GM23338 (cell line): ENCODE measurements around the gene A3GALT2. TPM values are rescaled to one million over a fixed set of nuclear protein-coding genes. Genes with fewer than 3 reads are reported as not detected.

ENCODE experiments used
- CREB1 ChIP-seq: fragments of 250-450 bp; sonication (Bioruptor Pico); IDR thresholded peaks from 2 replicates; pipeline ENCODE4 v1.5.0; 2020; ENCODE audit warnings: low read depth, mild to moderate bottlenecking, moderate library complexity
- EZH2 ChIP-seq: fragments of 200-600 bp; sonication (generic); IDR thresholded peaks from one replicate; pipeline ENCODE4 v1.8.0; 2017; ENCODE audit warnings: antibody characterized with exemption, mild to moderate bottlenecking, low read depth; ENCODE audit not compliant: unreplicated experiment
- EZH2phosphoT487 ChIP-seq: fragments of 200-600 bp; sonication (generic); IDR thresholded peaks from one replicate; pipeline ENCODE4 v1.8.1; 2018; ENCODE audit warnings: antibody characterized with exemption; ENCODE audit not compliant: unreplicated experiment
- NANOG ChIP-seq: IDR thresholded peaks from 2 replicates; pipeline ENCODE4 v1.6.1; 2016; ENCODE audit warnings: antibody characterized with exemption, borderline replicate concordance
- POLR2AphosphoS5 ChIP-seq: IDR thresholded peaks from 2 replicates; pipeline ENCODE4 v1.6.1; 2016; ENCODE audit warnings: antibody characterized with exemption, low read depth
- REST ChIP-seq: IDR thresholded peaks from one replicate; pipeline ENCODE4 v1.6.1; 2018; ENCODE audit warnings: antibody characterized with exemption; ENCODE audit not compliant: unreplicated experiment
- STAT1 ChIP-seq: IDR thresholded peaks from one replicate; pipeline ENCODE4 v1.6.1; 2016; ENCODE audit warnings: antibody characterized with exemption; ENCODE audit not compliant: unreplicated experiment
- ZNF331 ChIP-seq: fragments of 250-450 bp; sonication (Bioruptor Pico); IDR thresholded peaks from 2 replicates; pipeline ENCODE4 v1.5.0; 2020; ENCODE audit warnings: low read depth, mild to moderate bottlenecking, moderate library complexity
- ZNF462 ChIP-seq: fragments of 250-450 bp; sonication (Bioruptor Pico); IDR thresholded peaks from 2 replicates; pipeline ENCODE4 v1.5.0; 2020; ENCODE audit warnings: mild to moderate bottlenecking, moderate library complexity
- polyA plus RNA-seq: library from polyadenylated mRNA; unstranded; fragments of >200 nt; fragmentation: Nextera tagmentation; extraction: Ambion mirVana; gene quantifications from 2 replicates; pipeline ENCODE4 v1.2.1, GENCODE V29; 2016
- total RNA-seq: library from RNA; depleted of rRNA; stranded (reverse); fragments of >200 nt; shearing (Covaris generic); gene quantifications from 2 replicates; pipeline ENCODE4 v1.2.3, GENCODE V29; 2014
- TF ChIP-seq, protein P1 (sequence below), 2 experiments: fragments of 200-600 bp in 1 of 2; sonication (generic) in 1 of 2; conservative IDR thresholded peaks; 2 replicates each; pipeline versions ENCODE4 v1.5.1 to v1.6.1; 2016 to 2017; ENCODE audit warnings: antibody characterized with exemption in 2 of 2, low read depth in 2 of 2, mild to moderate bottlenecking in 2 of 2, moderate library complexity in 1 of 2

The A3GALT2 gene
- total and polyA plus RNA-seq, 2 experiments from 2014 or later, result not detected

DNA sequence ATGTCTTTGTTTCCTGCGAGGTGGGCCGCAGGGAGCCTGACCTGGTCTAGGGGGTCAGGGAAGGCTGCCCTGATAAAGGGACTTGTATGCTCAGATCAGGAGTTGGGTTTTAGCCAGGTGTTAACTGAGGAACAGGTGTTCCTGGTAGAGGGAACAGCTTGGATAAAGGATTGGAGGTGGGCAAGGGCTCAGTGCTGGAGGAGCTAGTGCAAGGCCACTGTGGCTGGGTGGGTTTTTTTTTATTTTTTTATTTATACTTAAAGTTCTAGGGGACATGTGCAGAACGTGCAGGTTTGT is 31.1 kb downstream of the A3GALT2 start (continued):
- TF ChIP-seq ZNF462 (CRISPR knock-in tag) (no peak), CREB1 (CRISPR knock-in tag) (no peak), REST (no peak), NANOG (no peak), ZNF331 (no peak), EZH2 (no peak), STAT1 (no peak), POLR2AphosphoS5 (no peak), EZH2phosphoT487 (no peak)
- TF ChIP-seq, protein P1, sequence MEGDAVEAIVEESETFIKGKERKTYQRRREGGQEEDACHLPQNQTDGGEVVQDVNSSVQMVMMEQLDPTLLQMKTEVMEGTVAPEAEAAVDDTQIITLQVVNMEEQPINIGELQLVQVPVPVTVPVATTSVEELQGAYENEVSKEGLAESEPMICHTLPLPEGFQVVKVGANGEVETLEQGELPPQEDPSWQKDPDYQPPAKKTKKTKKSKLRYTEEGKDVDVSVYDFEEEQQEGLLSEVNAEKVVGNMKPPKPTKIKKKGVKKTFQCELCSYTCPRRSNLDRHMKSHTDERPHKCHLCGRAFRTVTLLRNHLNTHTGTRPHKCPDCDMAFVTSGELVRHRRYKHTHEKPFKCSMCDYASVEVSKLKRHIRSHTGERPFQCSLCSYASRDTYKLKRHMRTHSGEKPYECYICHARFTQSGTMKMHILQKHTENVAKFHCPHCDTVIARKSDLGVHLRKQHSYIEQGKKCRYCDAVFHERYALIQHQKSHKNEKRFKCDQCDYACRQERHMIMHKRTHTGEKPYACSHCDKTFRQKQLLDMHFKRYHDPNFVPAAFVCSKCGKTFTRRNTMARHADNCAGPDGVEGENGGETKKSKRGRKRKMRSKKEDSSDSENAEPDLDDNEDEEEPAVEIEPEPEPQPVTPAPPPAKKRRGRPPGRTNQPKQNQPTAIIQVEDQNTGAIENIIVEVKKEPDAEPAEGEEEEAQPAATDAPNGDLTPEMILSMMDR (conservative IDR thresholded peaks at IDR 0.05; ENCODE audit: low read depth in 2 of 2), result no peak
